HFF-Myc (cell line): ENCODE results near the gene HDAC4.

Experiments
- DNase-seq: peaks from one replicate; pipeline ENCODE4 v3.0.0-alpha.2; 2011; ENCODE audit warnings: low read depth; ENCODE audit errors: extremely low read depth
- H3K4me3 ChIP-seq: replicated peaks from 2 replicates; pipeline ENCODE4 v1.5.1; 2011; ENCODE audit warnings: low read depth, mild to moderate bottlenecking, control low read depth, low read length
- TF ChIP-seq, protein P1 (sequence below): IDR thresholded peaks from 2 replicates; pipeline ENCODE4 v1.5.1; 2012; ENCODE audit warnings: mild to moderate bottlenecking, low read depth, low read length, control low read depth; ENCODE audit errors: missing control alignments

HDAC4 gene

DNA sequence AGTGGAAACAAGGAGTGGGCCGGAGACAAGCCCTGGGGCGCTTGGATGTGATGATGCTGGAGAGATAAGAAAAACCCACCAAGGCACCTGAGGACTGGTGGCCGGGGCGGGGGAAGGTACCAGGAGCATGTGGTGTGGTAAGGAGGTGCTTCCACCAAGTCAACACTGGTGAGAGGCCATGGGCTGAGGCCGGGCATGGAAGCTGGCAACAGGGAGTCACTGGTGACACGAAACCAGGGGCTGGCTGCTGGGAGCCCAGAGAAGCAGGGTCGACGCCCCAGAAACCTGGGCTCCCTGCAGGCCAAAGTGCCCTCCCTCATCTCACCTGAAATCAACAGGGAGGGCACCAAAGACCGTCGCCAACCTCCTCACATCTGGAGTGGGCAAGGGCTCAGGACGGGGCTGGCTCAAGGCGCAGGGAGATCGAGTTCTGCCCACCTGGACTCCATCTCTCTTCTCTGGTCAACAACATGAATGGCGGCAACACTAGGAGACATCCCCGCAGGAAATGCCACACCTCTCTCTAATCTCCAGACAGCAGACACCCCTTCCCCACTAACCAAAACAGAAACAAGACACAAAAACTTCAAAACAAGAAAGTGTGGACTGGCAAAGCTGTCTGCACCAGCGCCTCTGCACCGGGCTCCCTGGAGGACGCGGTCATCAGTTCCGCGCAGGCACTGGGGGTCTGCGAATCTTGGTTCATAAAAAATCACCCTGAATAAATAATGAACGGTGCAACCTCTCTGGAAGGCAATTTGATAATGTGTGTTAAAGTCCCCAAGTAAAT, 185.5 kb downstream of the HDAC4 start:
- TF ChIP-seq, protein P1, sequence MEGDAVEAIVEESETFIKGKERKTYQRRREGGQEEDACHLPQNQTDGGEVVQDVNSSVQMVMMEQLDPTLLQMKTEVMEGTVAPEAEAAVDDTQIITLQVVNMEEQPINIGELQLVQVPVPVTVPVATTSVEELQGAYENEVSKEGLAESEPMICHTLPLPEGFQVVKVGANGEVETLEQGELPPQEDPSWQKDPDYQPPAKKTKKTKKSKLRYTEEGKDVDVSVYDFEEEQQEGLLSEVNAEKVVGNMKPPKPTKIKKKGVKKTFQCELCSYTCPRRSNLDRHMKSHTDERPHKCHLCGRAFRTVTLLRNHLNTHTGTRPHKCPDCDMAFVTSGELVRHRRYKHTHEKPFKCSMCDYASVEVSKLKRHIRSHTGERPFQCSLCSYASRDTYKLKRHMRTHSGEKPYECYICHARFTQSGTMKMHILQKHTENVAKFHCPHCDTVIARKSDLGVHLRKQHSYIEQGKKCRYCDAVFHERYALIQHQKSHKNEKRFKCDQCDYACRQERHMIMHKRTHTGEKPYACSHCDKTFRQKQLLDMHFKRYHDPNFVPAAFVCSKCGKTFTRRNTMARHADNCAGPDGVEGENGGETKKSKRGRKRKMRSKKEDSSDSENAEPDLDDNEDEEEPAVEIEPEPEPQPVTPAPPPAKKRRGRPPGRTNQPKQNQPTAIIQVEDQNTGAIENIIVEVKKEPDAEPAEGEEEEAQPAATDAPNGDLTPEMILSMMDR: no peak
- H3K4me3 ChIP-seq: no peak overlapping the region
- no peak for DNase-seq

DNA sequence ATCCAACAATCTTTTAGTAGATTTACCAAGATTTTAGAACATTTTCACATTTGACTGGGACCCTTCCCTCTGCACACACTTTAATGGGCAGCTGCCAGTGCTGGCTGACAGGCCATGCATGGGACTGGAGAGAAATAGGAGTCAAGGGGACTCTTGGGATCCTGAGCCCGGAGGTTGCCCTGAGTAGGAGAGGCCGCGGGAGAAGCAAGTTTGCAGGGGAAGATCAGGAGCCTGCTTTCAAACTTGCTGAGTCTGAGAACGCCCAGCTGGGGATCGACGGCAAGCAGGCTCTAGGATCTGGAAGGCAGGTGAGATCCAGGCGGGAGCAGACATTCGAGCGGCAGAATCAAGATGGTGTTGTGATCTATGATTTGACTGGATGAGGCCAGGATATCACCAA, 186.1 kb downstream of the HDAC4 start:
- TF ChIP-seq, protein P1: no peak
- no peak overlapping the region for H3K4me3 ChIP-seq
- DNase-seq: no peak

DNA sequence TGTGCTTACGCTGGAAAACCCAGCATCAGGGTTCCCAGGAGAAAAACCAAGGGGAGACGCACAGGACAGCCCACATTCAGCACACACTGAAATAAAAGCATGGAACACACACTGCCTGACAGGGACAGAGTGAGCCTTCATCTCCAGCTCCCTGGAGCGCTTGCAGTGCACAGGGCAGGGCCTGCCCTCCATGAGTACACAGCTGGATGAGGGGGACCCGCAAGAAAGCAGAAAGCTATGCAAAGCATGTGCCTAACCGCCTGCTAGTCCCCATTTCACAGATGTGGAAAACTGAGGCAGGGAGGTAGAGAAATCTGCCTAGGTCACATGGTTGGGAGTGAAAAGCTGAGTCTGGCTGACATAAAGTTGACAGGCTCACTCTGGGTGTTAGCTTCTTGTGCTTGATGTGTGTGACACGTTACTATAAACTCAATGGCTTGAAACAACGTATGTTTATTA, 187.1 kb downstream of the HDAC4 start:
- TF ChIP-seq, protein P1: no peak
- no peak overlapping the region for H3K4me3 ChIP-seq
- DNase-seq: no peak

DNA sequence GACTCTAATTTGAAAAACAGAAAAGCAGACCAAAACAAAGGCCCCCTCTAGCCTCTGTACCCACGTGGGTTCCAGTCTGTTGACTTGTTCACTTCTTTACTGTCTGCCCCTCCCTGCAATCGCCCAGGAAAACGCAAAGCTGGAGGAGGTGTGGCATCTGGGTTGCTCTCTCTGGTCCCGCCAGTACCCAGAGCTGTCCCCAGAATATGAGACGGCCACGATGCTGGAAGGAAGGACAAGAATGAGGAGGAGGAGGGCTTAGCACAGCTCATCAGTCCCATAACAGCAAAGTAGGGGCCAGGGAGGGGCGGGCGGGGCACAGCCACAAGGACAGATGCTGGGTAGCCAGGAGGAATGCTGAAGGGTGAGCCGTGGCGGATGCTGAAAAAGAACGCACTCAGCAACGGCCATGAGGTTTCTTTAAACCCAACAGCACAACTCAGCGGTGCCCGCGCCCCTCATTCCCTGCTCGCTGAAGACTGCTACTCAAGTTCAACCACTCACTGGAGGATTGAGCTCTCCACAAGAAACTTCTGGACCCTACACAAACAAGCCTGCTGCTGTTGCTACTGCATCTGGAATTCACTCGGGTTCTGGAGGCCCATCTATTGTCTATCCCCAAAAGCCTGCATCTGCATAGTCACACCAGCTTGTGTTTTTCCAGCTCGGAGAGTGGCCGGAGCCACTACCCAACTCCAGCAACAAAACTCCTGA, 187.7 kb downstream of the HDAC4 start:
- no peak for DNase-seq
- TF ChIP-seq, protein P1: no peak
- no peak overlapping the region for H3K4me3 ChIP-seq

DNA sequence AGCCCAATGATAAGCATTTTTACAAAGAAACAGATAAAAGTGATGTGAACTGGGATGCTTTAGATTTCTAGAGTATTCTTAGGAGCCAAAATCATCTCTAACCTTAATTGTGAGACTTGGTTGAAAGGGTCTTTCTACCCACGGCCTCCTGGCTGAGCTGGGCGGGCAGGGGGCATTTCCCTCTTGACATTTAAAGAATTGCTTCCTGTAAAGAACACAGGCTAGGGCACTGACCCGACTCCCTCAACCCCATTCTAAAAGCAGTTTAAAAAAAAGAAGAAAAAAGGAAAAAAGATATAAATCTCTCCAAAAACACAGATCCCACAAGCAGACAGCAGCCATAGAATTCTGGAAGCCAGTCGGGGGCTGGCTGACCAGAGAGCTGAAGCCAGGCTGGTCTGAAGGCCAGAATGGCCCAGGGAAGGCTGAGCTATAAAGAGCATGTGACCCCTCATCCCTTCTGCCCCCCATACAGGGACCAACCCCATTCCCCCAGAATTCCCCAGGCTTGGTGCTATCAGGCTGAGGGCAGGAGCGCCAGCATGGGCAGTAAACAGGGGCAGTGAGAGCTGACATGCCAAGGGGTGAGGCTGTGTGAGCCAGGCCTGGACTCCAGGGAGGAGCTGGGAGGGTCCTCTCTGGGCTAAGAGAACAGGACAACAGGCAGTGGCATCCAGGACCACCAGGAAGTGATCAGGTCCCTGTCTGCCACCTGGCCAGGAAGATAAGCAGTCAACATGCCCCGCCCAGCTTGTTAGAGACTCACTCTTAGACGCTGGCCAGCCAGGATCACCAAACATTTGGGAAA, 188.5 kb downstream of the HDAC4 start:
- no peak for DNase-seq
- no peak overlapping the region for H3K4me3 ChIP-seq
- TF ChIP-seq, protein P1: no peak

DNA sequence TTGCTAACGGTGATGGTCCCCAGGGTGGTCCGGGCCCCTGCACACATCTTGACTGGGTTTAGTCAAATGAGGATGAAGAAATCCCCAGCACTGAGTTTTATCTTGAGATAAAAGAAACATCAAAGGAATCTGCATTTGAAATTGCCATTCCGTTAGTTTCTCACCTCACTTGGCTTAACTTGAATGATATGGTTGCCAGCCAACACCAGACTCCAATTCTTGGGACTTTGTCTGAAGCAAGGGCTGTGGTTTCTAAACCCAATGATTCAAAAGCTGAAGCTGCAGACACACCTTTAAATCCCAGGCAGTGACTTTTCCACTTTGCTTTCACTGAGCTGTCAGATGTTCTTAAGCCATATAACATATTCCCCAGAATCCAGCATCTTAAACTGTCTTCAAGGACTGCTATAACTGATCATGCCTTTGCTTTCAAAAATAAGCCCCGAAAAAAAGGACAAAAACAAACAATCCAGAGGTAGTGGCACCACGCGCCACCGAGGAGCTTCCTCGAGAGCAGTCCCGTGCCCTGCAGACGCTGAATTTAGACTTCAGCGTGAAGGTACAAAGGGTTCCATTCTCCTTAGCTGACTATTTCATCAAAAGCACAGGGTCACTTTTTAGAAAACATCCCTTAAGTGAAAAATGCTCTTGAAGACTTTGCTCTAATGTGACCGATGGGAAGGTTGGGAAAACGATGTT, 189.3 kb downstream of the HDAC4 start:
- no peak overlapping the region for H3K4me3 ChIP-seq
- DNase-seq: no peak
- TF ChIP-seq, protein P1: no peak
